Measurements from ENCODE around the gene TTLL8.

The TTLL8 gene

DNA sequence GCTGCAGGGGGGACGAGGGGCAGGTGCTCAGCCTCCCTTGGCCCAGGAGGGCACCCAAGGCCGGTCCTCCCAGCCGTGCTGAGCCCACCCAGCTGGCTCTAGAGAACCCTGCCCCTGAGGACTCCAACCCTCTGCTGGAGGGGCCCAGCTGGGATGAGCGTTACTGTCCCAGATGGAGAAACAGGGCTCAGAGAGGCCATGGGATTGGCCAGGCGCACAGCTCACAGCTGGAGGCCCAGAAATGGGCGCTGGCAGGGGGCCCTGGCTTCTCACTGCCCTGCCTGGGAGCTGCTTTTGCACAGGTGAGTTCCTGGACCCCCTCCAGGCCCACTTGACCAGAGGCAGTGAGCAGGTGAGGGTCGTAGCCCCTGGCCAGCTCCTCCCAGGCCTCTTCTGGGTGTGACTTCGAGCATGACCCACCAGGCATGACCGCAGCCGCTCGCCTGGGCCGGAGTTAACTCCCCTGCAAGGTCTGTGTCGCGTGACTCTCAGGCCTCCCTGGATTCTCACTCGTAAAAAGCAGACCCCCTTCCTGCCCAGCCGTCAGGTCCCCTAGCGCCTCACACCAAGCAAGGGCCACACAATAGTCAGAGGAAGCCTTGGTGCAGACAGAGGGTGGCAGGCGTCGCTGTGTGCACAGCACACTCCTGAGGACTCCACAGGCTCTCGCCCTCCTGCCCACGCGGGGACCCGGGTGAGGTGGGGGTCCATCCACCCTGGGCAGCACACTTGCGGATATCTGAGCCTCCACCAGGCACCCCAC, 25.8 kb downstream of the TTLL8 start:
- no peaks in the 10 kb centered on the region; the same call in 1 of the 2 replicates for H3K4me1 ChIP-seq
- H3K36me3 ChIP-seq: no peaks in the 10 kb centered on the region
- H3K27me3 ChIP-seq: 0 out of 2 replicates have a peak, but pooled peaks cover 4% of the 10 kb centered on the region
- peak; percentile 10 for DNase-seq
- TF ChIP-seq, protein P1, sequence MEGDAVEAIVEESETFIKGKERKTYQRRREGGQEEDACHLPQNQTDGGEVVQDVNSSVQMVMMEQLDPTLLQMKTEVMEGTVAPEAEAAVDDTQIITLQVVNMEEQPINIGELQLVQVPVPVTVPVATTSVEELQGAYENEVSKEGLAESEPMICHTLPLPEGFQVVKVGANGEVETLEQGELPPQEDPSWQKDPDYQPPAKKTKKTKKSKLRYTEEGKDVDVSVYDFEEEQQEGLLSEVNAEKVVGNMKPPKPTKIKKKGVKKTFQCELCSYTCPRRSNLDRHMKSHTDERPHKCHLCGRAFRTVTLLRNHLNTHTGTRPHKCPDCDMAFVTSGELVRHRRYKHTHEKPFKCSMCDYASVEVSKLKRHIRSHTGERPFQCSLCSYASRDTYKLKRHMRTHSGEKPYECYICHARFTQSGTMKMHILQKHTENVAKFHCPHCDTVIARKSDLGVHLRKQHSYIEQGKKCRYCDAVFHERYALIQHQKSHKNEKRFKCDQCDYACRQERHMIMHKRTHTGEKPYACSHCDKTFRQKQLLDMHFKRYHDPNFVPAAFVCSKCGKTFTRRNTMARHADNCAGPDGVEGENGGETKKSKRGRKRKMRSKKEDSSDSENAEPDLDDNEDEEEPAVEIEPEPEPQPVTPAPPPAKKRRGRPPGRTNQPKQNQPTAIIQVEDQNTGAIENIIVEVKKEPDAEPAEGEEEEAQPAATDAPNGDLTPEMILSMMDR (IDR thresholded peaks at IDR 0.05; ENCODE audit: low read depth, low read length): no peak
- no peak overlapping the region for H3K4me3 ChIP-seq (ENCODE audit: low read depth, low read length)
- H3K9me3 ChIP-seq: no peaks in the 10 kb centered on the region

DNA sequence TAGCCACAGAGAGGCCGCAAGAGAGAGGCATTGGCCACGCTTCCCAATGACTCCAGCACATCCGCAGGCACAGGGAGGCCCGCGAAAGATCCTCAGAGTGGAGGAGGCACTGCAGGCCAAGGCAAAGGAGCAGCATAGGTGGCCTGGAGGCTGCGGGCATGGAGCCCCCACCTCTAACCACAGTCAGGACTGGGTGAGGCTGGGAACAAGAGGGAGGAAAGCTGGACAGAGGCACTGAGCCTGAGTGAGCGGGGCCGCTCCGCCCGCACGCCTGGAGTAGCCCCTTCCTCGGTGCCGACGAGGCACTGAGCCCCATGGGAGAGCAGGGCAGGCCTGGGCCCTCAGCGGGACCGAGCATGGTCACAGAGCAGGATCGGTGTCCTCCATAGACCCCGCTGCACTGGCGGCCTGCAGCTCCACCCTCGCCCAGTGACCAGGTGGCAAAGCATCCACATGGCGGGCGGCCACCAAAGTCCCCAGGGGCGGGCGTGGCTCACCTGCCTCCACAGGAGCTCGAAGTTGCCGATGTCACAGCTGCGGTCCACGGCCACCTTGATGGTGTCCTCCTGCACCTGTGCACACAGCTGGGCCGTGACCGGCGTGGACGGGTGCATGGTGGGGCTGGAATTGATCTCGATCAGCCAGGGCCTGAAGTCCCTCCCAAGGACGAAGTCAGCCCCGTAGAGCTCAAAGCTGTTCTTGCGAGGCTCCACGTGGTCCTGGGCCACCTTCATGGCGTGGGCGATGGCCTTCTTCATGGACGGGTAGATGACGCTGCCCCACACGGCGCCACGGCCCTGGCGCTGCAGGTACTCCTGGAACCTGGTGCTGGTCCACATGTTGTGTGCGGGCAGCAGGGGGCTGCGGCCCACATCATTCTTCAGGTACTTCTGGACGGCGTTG, 26.7 kb downstream of the TTLL8 start:
- Histone ChIP-seq H3K9me3 (no peaks in the 10 kb centered on the region), H3K4me3 (ENCODE audit: low read depth, low read length) (no peak overlapping the region), H3K36me3 (no peaks in the 10 kb centered on the region), H3K4me1 (no peaks in the 10 kb centered on the region; the same call in 1 of the 2 replicates), H3K27me3 (0 out of 2 replicates have a peak, but pooled peaks cover 4% of the 10 kb centered on the region)
- DNase-seq: peak; percentile 11
- TF ChIP-seq, protein P1 (IDR thresholded peaks at IDR 0.05; ENCODE audit: low read depth, low read length): no peak

DNA sequence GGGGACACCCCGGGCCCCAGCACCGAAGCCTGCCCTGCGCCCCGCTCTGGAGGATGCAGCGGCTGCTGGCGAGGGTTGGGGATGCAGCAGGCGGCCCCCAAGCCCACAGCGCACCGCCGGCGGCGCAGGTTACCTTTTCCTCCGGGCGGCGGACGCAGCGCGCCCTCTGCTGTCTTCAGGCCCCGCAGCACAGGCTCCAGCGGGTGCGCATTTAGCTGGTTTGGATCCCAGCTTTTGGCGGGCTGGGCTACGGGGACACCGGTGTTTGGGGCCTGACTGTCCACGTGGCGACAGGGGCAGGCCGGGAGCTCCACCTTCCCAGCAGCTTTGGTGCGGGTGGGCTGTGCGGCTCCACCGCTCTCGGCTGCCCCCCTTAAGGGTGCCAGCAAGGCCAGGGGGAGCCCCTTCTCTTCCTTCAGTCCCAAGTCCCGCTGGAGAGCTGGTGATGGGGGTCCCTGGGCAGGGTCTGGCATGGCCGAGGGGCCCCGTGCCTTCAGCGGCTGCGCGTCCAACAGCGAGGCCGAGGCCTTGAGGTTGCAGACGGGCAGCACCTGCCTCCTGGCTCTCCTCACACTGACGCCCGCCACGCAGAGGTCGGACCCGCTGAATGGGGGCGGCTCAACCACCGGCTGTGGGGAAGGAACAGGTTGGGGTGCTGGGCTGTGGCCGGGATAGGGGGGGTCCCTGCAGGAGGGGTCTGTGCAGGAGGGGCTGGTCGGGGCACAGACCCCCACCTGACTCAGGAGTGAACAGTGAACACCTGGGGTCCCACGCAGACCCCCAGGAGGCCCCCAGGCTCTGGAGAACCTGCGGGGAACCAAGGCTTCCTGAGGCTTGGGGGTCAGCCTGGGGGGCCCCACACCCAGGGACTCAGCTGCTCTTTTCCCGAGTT, 27.6 kb downstream of the TTLL8 start:
- H3K27me3 ChIP-seq: 0 out of 2 replicates have a peak, but pooled peaks cover 4% of the 10 kb centered on the region
- no peaks in the 10 kb centered on the region for H3K36me3 ChIP-seq
- DNase-seq: peak; percentile 82
- H3K4me1 ChIP-seq: no peaks in the 10 kb centered on the region; the same call in 1 of the 2 replicates
- H3K9me3 ChIP-seq: no peaks in the 10 kb centered on the region
- TF ChIP-seq, protein P1 (IDR thresholded peaks at IDR 0.05; ENCODE audit: low read depth, low read length): peak; percentile 83
- H3K4me3 ChIP-seq (ENCODE audit: low read depth, low read length): no peak overlapping the region

DNA sequence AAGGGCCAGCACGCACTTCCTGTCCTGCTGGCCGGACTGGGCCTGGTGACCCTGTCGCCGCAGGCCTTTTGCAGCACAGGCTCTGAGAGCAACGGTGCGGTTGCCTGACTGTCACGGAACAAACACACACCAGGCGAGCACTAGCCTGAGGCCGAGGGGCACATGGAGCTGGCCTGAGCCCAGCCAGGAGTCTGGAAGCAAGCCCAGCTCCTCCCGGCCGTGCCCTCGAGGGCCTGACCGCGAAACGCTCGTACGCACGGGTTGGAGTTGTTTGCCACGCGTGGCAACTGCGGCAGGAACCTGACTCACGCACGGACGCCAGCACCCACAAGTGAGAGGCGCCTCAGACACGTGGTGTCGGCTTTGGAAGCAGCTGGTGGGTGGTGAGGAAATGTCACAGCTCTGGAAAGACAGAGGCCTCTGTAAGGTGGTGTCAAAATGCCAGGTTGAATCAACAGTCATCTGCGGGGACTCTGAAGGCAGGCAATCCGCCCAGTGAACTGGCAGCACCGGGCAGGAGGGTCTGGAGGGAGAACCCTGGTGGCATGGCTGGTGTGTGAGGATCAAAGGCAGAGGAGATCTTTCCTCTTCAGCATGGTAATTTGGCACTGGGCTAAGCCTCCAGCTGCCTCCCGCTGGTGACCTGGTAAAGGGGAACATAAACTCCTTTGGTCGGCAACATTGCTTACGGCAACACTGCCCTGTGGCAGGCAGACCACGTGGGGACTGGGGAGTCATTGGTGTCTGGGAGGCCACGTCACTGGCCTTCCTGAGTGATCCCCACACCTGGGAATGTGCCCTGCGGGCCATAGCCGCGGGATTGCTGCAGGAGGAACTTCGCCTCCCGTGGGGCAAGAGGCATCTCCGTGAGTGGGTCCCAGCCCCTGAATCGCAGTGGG, 30.2 kb downstream of the TTLL8 start:
- Histone ChIP-seq H3K4me3 (ENCODE audit: low read depth, low read length) (no peak overlapping the region; the same call in 1 of the 2 replicates), H3K4me1 (no peaks in the 10 kb centered on the region; the same call in 1 of the 2 replicates), H3K27me3 (0 out of 2 replicates have a peak, but pooled peaks cover 4% of the 10 kb centered on the region), H3K9me3 (no peaks in the 10 kb centered on the region), H3K36me3 (no peaks in the 10 kb centered on the region)
- TF ChIP-seq, protein P1 (IDR thresholded peaks at IDR 0.05; ENCODE audit: low read depth, low read length): no peak
- DNase-seq: peak; percentile 67

DNA sequence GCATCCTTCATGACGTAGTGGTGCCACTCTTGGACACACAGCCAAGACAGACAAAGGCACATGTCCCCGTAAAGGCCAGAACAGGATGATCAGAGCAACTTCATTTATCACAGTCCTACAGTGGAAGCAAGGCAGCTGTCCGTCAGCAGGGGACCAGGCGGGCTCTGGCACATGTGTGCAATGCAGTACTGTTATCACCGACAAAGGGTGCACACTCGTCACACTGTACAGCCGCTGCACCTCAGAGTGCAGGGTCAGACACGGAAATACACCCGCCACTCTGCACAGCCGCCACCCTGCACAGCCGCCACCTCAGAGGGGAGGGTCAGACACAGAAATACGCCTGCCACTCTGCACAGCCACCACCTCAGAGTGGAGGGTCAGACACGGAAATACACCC, 32.1 kb downstream of the TTLL8 start:
- Histone ChIP-seq H3K36me3 (no peaks in the 10 kb centered on the region), H3K9me3 (no peaks in the 10 kb centered on the region), H3K27me3 (0 out of 2 replicates have a peak, but pooled peaks cover 4% of the 10 kb centered on the region), H3K4me1 (no peaks in the 10 kb centered on the region; the same call in 1 of the 2 replicates), H3K4me3 (ENCODE audit: low read depth, low read length) (no peak overlapping the region)
- no peak for DNase-seq
- TF ChIP-seq, protein P1 (IDR thresholded peaks at IDR 0.05; ENCODE audit: low read depth, low read length): no peak
